Endothelial cell (in vitro differentiated cells): ENCODE data around the gene KCNMA1. TPM values are rescaled to one million over a fixed set of nuclear protein-coding genes. Genes with fewer than 3 reads are reported as not detected.

Experiments
- DNase-seq: peaks from one replicate; pipeline ENCODE4 v3.0.0; 2021; ENCODE audit warnings: low spot score
- H3K27ac Mint-ChIP-seq: one replicate; pipeline ENCODE4 v1.8.0; 2021; ENCODE audit warnings: mixed read lengths, inconsistent platforms; ENCODE audit not compliant: unreplicated experiment
- H3K27me3 Mint-ChIP-seq: one replicate; pipeline ENCODE4 v1.8.0; 2021; ENCODE audit warnings: mild to moderate bottlenecking, moderate library complexity, mixed read lengths, inconsistent platforms; ENCODE audit not compliant: unreplicated experiment
- H3K36me3 Mint-ChIP-seq: one replicate; pipeline ENCODE4 v1.8.0; 2021; ENCODE audit warnings: mild to moderate bottlenecking, low read depth, mixed read lengths, inconsistent platforms; ENCODE audit not compliant: unreplicated experiment
- H3K4me1 Mint-ChIP-seq: one replicate; pipeline ENCODE4 v1.8.0; 2021; ENCODE audit warnings: mild to moderate bottlenecking, mixed read lengths, inconsistent platforms; ENCODE audit not compliant: unreplicated experiment
- H3K4me3 Mint-ChIP-seq: one replicate; pipeline ENCODE4 v1.8.0; 2021; ENCODE audit warnings: mild to moderate bottlenecking, mixed read lengths, inconsistent platforms; ENCODE audit not compliant: unreplicated experiment
- H3K9me3 Mint-ChIP-seq: one replicate; pipeline ENCODE4 v1.8.0; 2021; ENCODE audit warnings: mixed read lengths, inconsistent platforms; ENCODE audit not compliant: unreplicated experiment
- total RNA-seq: library from RNA; stranded (reverse); fragmentation: NEBNext Ultra II Directional; extraction: Animal tissue kit (Norgen Biotek cat#: 25700); gene quantifications from one replicate; pipeline ENCODE4 v1.2.1, GENCODE V29; 2021; ENCODE audit not compliant: unreplicated experiment
- TF ChIP-seq, protein P1 (sequence below): fragments of 200-600 bp; sonication (generic); IDR thresholded peaks from one replicate; pipeline ENCODE4 v1.5.0; 2021; ENCODE audit warnings: antibody characterized with exemption; ENCODE audit not compliant: unreplicated experiment

Gene KCNMA1
- total RNA-seq, 1 donor from 2014 or later = 5.1 TPM

DNA sequence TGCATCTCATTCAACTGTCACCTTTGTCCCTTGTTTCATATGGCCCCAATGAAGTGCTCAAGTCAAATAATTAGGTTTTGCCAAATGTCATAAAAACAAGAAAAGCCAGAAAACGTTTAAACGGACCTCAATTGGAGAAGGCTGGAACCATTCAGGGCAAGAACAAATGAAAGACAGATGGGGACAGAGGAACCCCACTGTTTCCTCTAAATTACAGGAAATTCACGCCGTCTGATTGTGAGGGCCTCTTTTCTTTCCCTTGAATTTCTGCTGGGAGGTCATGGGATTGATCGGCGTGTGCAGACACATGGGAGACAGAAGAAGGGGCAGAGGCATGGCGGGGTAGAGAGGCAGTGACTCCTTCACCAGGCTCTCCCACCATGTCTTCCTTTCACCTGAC lies 656.4 kb downstream of the KCNMA1 start:
- no peak overlapping the region for H3K27ac Mint-ChIP-seq
- DNase-seq = no peak
- H3K9me3 Mint-ChIP-seq = no peaks in the 10 kb centered on the region
- no peaks in the 10 kb centered on the region for H3K27me3 Mint-ChIP-seq
- H3K4me1 Mint-ChIP-seq = peaks cover 12% of the 10 kb centered on the region
- TF ChIP-seq, protein P1, sequence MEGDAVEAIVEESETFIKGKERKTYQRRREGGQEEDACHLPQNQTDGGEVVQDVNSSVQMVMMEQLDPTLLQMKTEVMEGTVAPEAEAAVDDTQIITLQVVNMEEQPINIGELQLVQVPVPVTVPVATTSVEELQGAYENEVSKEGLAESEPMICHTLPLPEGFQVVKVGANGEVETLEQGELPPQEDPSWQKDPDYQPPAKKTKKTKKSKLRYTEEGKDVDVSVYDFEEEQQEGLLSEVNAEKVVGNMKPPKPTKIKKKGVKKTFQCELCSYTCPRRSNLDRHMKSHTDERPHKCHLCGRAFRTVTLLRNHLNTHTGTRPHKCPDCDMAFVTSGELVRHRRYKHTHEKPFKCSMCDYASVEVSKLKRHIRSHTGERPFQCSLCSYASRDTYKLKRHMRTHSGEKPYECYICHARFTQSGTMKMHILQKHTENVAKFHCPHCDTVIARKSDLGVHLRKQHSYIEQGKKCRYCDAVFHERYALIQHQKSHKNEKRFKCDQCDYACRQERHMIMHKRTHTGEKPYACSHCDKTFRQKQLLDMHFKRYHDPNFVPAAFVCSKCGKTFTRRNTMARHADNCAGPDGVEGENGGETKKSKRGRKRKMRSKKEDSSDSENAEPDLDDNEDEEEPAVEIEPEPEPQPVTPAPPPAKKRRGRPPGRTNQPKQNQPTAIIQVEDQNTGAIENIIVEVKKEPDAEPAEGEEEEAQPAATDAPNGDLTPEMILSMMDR = no peak
- no peaks in the 10 kb centered on the region for H3K36me3 Mint-ChIP-seq
- H3K4me3 Mint-ChIP-seq = no peak overlapping the region

DNA sequence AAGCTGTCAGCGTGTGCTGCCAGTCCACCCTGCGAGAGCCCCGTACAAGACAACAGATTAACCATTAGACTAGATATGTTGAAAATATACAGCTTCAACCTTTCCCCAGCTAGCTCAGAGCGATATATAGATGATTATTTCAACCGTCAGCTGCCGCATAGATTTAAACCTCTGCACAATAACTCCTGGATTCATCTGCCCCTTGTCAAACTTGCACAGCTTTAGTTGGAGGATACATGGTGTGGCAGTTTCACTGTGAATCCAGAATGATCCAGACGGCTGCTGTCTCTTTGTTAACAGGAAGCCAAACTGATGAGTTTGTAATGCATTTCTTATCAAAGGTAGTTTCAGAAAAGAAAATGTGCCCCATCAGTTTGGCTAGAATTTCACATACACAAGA lies 659.7 kb downstream of the KCNMA1 start:
- no peaks in the 10 kb centered on the region for H3K36me3 Mint-ChIP-seq

DNA sequence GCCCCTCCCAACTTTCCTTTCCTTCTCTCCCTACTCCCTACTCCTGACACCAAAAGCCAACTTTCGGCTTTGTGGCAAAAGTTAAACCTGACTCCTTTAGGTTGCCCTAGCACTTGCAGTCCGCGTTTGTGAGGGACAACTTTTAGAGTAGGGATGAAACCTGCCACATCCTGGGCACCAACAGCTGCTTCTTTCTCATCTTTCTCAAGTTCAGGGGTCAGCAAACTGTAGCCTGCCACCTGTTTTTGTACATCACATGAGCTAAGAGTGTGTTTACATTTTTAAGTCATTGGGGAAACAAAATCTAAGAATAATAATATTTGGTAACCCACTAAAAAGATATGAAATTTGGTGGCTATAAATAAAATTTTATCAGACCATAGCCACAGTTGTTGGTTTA lies 660.6 kb downstream of the KCNMA1 start:
- Mint-ChIP-seq H3K4me1 (peaks cover 10% of the 10 kb centered on the region), H3K9me3 (no peaks in the 10 kb centered on the region), H3K36me3 (no peaks in the 10 kb centered on the region), H3K4me3 (no peak overlapping the region), H3K27me3 (no peaks in the 10 kb centered on the region), H3K27ac (no peak overlapping the region)
- no peak for DNase-seq
- TF ChIP-seq, protein P1 = no peak

More for the DNA sequence above, 659.7 kb downstream of the KCNMA1 start:
- TF ChIP-seq, protein P1 = no peak
- Mint-ChIP-seq H3K4me3 (no peak overlapping the region), H3K9me3 (no peaks in the 10 kb centered on the region), H3K27me3 (no peaks in the 10 kb centered on the region), H3K27ac (no peak overlapping the region), H3K4me1 (peaks cover 12% of the 10 kb centered on the region)
- DNase-seq = no peak

DNA sequence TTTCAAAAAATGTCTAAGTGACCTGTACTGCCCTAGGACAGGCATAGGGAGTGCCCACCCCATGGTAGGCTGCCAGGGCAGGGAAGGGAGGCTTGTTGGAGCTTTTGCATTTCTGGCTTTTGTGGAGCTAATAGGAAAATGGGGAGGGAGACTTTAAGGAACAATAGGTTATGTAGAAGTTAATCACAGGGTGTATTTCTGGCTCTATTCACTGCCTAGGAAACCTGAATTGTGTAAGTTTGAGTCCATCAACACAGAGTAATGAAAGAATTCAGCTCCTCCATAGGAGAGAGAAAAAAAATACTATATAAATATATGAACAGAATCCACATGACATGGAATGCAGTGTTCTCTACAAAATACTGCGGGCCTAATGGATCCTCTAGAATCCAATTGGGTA lies 661.5 kb downstream of the KCNMA1 start:
- H3K27ac Mint-ChIP-seq = no peak overlapping the region
- no peak for DNase-seq
- H3K9me3 Mint-ChIP-seq = no peaks in the 10 kb centered on the region
- peaks cover 2% of the 10 kb centered on the region for H3K4me1 Mint-ChIP-seq
- no peaks in the 10 kb centered on the region for H3K36me3 Mint-ChIP-seq
- H3K4me3 Mint-ChIP-seq = no peak overlapping the region
- TF ChIP-seq, protein P1 = no peak
- H3K27me3 Mint-ChIP-seq = no peaks in the 10 kb centered on the region

DNA sequence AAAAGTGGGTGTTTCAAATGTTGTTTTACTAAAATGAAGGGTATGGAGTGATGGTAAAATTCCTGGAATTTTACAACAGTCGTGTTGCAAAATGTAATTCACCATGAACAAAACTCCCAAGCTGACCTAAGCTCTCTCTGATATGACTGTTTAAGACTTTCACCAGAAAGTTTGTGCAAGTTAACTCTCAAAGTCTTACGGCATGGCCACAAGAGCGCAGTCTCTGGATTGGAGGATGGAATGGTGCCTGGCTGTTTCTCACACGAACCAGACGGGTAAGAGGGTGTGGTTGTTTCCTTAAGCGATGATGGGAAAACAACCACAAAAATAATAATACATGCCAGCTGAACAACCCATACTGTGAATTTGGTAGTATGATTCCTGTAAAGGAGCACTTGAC lies 662.5 kb downstream of the KCNMA1 start:
- H3K27me3 Mint-ChIP-seq = no peaks in the 10 kb centered on the region
- TF ChIP-seq, protein P1 = no peak
- H3K4me3 Mint-ChIP-seq = no peak overlapping the region
- no peak for DNase-seq
- no peaks in the 10 kb centered on the region for H3K9me3 Mint-ChIP-seq
- H3K36me3 Mint-ChIP-seq = no peaks in the 10 kb centered on the region
- H3K4me1 Mint-ChIP-seq = no peaks in the 10 kb centered on the region
- H3K27ac Mint-ChIP-seq = no peak overlapping the region
